Thyroid gland (tissue), 4 donors: Measurements from ENCODE around the gene SURF6. TPM values are rescaled to one million over a fixed set of nuclear protein-coding genes. Genes with fewer than 3 reads are reported as not detected.

ENCODE experiments used
- DNase-seq, 2 donors: peaks; one replicate each; pipeline ENCODE4 v3.0.0-alpha.2; 2019
- H3K27ac ChIP-seq, 3 donors: fragments of 200-600 bp; sonication (generic); 1 replicate in 2 of 3; 2 replicates in 1 of 3; pipeline ENCODE4 v1.5.1; 2016 to 2019; ENCODE audit warnings: mild to moderate bottlenecking in 1 of 3, moderate library complexity in 1 of 3
- H3K27me3 ChIP-seq: fragments of 200-600 bp; sonication (generic); one replicate; pipeline ENCODE4 v1.5.1; 2019
- H3K36me3 ChIP-seq, 2 donors: fragments of 200-600 bp; sonication (generic); one replicate each; pipeline ENCODE4 v1.5.1; 2016 to 2019
- H3K4me1 ChIP-seq, 2 donors: fragments of 200-600 bp; sonication (generic); one replicate each; pipeline ENCODE4 v1.5.1; 2017 to 2019
- H3K4me3 ChIP-seq, 3 donors: fragments of 200-600 bp; sonication (generic); replicated peaks in 1 of 3; 1 replicate in 2 of 3; 2 replicates in 1 of 3; pipeline ENCODE4 v1.5.1; 2016; ENCODE audit warnings: mild to moderate bottlenecking in 1 of 3
- H3K9me3 ChIP-seq: fragments of 200-600 bp; sonication (generic); one replicate; pipeline ENCODE4 v1.5.1; 2017
- CTCF ChIP-seq, 6 experiments: fragments of 200-600 bp in 3 of 6; fragments of 450-650 bp in 3 of 6; sonication (generic) in 3 of 6; IDR thresholded peaks; one replicate each; pipeline ENCODE4 v1.5.1; 2016 to 2019; ENCODE audit warnings: antibody characterized with exemption in 6 of 6, mild to moderate bottlenecking in 2 of 6, inconsistent platforms in 1 of 6, moderate library complexity in 1 of 6
- POLR2A ChIP-seq, 2 donors: fragments of 450-650 bp; IDR thresholded peaks; one replicate each; pipeline ENCODE4 v1.6.1; 2017; ENCODE audit warnings: antibody characterized with exemption in 2 of 2, mild to moderate bottlenecking in 2 of 2, moderate library complexity in 1 of 2
- WGBS, 2 donors: methylation state at CpG; one replicate each; pipeline ENCODE4 v1.1.5; 2017; 5-methylcytosine and 5-hydroxymethylcytosine counted together
- intact Hi-C: fragments of 100-400 bp; cut with DNase I; formaldehyde crosslinking; loops from one replicate; pipeline ENCODE4 v1.15.1; 2023
- total RNA-seq, 4 donors: library from RNA; depleted of rRNA; stranded (reverse); fragments of >200 nt; gene quantifications; one replicate each; pipeline ENCODE4 v1.2.3, GENCODE V29; 2016

Gene SURF6
- total RNA-seq, 4 donors from 2014 or later: 18.4 to 34.9 (median 22.0) TPM

GRCh38 chr9:133353548-133353947 is 17.6 kb upstream of the SURF6 start:
- no peak for DNase-seq
- no peak overlapping the region for H3K27ac ChIP-seq
- H3K36me3 ChIP-seq: peaks cover 29 to 32% of the 10 kb centered on the region in 2 donors
- TF ChIP-seq CTCF (IDR thresholded peaks at IDR 0.05): no peak
- TF ChIP-seq POLR2A (IDR thresholded peaks at IDR 0.05): no peak
- intact Hi-C loops: loop anchor here (10.0 kb wide), 2 partner anchors 131 to 319 kb away; partner anchors contain the start of gene GTF3C5
- WGBS, 2 donors: 76 to 90% methylated on average over 2 to 5 of the region's 5 CpGs
- no peaks in the 10 kb centered on the region for H3K27me3 ChIP-seq
- H3K4me3 ChIP-seq: no peak overlapping the region
- H3K4me1 ChIP-seq: peaks cover 25 to 36% of the 10 kb centered on the region in 2 donors
- H3K9me3 ChIP-seq: no peaks in the 10 kb centered on the region

GRCh38 chr9:133352635-133353340 is 16.8 kb upstream of the SURF6 start:
- H3K36me3 ChIP-seq: peaks cover 29 to 32% of the 10 kb centered on the region in 2 donors
- intact Hi-C loops: loop anchor here (10.0 kb wide), 2 partner anchors 132 to 318 kb away; partner anchors contain the start of gene GTF3C5
- H3K4me1 ChIP-seq: peaks cover 25 to 32% of the 10 kb centered on the region in 2 donors
- no peaks in the 10 kb centered on the region for H3K9me3 ChIP-seq
- H3K27me3 ChIP-seq: no peaks in the 10 kb centered on the region
- no peak overlapping the region for H3K4me3 ChIP-seq
- TF ChIP-seq CTCF (IDR thresholded peaks at IDR 0.05) (no peak), POLR2A (IDR thresholded peaks at IDR 0.05) (no peak)
- no peak for DNase-seq
- no peak overlapping the region for H3K27ac ChIP-seq
- WGBS, 2 donors: 78 to 83% methylated on average over 8 of the region's 8 CpGs

- intact Hi-C loops: loop anchor here (10.0 kb wide), 2 partner anchors 133 to 317 kb away; partner anchors contain the start of gene GTF3C5
Observed at GRCh38 chr9:133351908-133352634, 16.1 kb upstream of the SURF6 start.

GRCh38 chr9:133351526-133351907 is 15.5 kb upstream of the SURF6 start:
- H3K27me3 ChIP-seq: no peaks in the 10 kb centered on the region

More at GRCh38 chr9:133351908-133352634, 16.1 kb upstream of the SURF6 start:
- H3K36me3 ChIP-seq: peaks cover 29 to 32% of the 10 kb centered on the region in 2 donors
- H3K4me3 ChIP-seq: no peak overlapping the region
- H3K4me1 ChIP-seq: peaks cover 19 to 25% of the 10 kb centered on the region in 2 donors
- peak in 4 of 6 experiments; percentile 9 to 36 (median 32) for TF ChIP-seq CTCF (IDR thresholded peaks at IDR 0.05)
- TF ChIP-seq POLR2A (IDR thresholded peaks at IDR 0.05): no peak
- no peaks in the 10 kb centered on the region for H3K27me3 ChIP-seq
- no peaks in the 10 kb centered on the region for H3K9me3 ChIP-seq
- DNase-seq: no peak
- H3K27ac ChIP-seq: no peak overlapping the region
- 78 to 80% methylated on average over 14 of the region's 14 CpGs for WGBS, 2 donors

More at GRCh38 chr9:133351526-133351907, 15.5 kb upstream of the SURF6 start:
- intact Hi-C loops: loop anchor here (10.0 kb wide), 2 partner anchors 133 to 317 kb away; partner anchors contain the start of gene GTF3C5
- peaks cover 29 to 32% of the 10 kb centered on the region in 2 donors for H3K36me3 ChIP-seq
- 96 to 97% methylated on average over 3 of the region's 3 CpGs for WGBS, 2 donors
- H3K4me1 ChIP-seq: peaks cover 22 to 28% of the 10 kb centered on the region in 2 donors
- no peak for TF ChIP-seq CTCF (IDR thresholded peaks at IDR 0.05)
- TF ChIP-seq POLR2A (IDR thresholded peaks at IDR 0.05): no peak
- no peaks in the 10 kb centered on the region for H3K9me3 ChIP-seq
- DNase-seq: no peak
- no peak overlapping the region for H3K27ac ChIP-seq
- H3K4me3 ChIP-seq: no peak overlapping the region
